GM21619 (cell line): ENCODE measurements around the gene CTSE.
"Not testable (repeated sequence)": the region's sequence is repeated elsewhere in the genome, so short reads cannot be mapped to it uniquely, and the experiment has no call there.

ENCODE experiments used
- ATAC-seq: cut with Tn5 transposase; IDR thresholded peaks from one replicate; pipeline ENCODE4 v1.9.1; 2021; ENCODE audit not compliant: unreplicated experiment

CTSE gene

GRCh38 chr1:206020393-206021007, 3.2 kb downstream of the CTSE start:
- ATAC-seq = no peak

GRCh38 chr1:206015071-206015470, 8.6 kb downstream of the CTSE start:
- no peak for ATAC-seq

GRCh38 chr1:206014601-206015000, 9.1 kb downstream of the CTSE start:
- ATAC-seq = no peak

GRCh38 chr1:206013026-206013795, 10.5 kb downstream of the CTSE start:
- no peak for ATAC-seq

- ATAC-seq = peak; percentile 99
Measured at GRCh38 chr1:206012086-206012859, 11.4 kb downstream of the CTSE start.

GRCh38 chr1:206011057-206011456, 12.6 kb downstream of the CTSE start:
- no peak for ATAC-seq

GRCh38 chr1:206010060-206010459, 13.6 kb downstream of the CTSE start:
- ATAC-seq = no peak

GRCh38 chr1:206006946-206007345, 16.7 kb downstream of the CTSE start:
- ATAC-seq = no peak

- ATAC-seq = no peak
Measured at GRCh38 chr1:206005778-206006180, 17.9 kb downstream of the CTSE start.

- no peak for ATAC-seq
Measured at GRCh38 chr1:206005234-206005633, 18.5 kb downstream of the CTSE start.

- ATAC-seq = no peak
Measured at GRCh38 chr1:206004826-206005225, 18.9 kb downstream of the CTSE start.

- ATAC-seq = no peak
Measured at GRCh38 chr1:206003854-206004800, 19.6 kb downstream of the CTSE start.

- no peak for ATAC-seq
Measured at GRCh38 chr1:206002871-206003801, 20.6 kb downstream of the CTSE start, which contains the start of gene RAB7B. RAB7B (minus strand) TSS chr1:206003395; CDS start chr1:205994135, 9,260 bp downstream.

- ATAC-seq = no peak
Measured at GRCh38 chr1:206002160-206002559, 21.5 kb downstream of the CTSE start.

GRCh38 chr1:206001476-206001888, 22.2 kb downstream of the CTSE start:
- ATAC-seq = no peak

- no peak for ATAC-seq
Measured at GRCh38 chr1:206000641-206001339, 22.9 kb downstream of the CTSE start.

GRCh38 chr1:205998457-205999241, 25.0 kb downstream of the CTSE start:
- ATAC-seq = no peak

- ATAC-seq = not testable (repeated sequence)
Measured at GRCh38 chr1:205996641-205997040, 27.1 kb downstream of the CTSE start.
